Islet precursor cell (in vitro differentiated cells): Measurements from ENCODE around the gene FAM76B.
"Not testable (repeated sequence)": the region's sequence is repeated elsewhere in the genome, so short reads cannot be mapped to it uniquely, and the experiment has no call there.

Experiments used
- DNase-seq: peaks from one replicate; pipeline ENCODE4 v3.0.0-alpha.2; 2018

The FAM76B gene

GRCh38 chr11:95789506-95790122, at the start of gene FAM76B:
Gene FAM76B (minus strand): TSS chr11:95789782. CDS start chr11:95789478, 304 bp downstream.
- peak; percentile 99 for DNase-seq

GRCh38 chr11:95835768-95836488, 46.3 kb upstream of the FAM76B start:
- peak; percentile 88 for DNase-seq

- DNase-seq: no peak
These were observed 45.8 kb upstream of the FAM76B start for GRCh38 chr11:95835351-95835750.

- DNase-seq: no peak
These were observed 43.8 kb upstream of the FAM76B start for GRCh38 chr11:95833378-95833777.

- DNase-seq: no peak
These were observed 43.2 kb upstream of the FAM76B start for GRCh38 chr11:95832763-95833162.

GRCh38 chr11:95831198-95831883, 41.8 kb upstream of the FAM76B start:
- no peak for DNase-seq

- DNase-seq: no peak
These were observed 40.1 kb upstream of the FAM76B start for GRCh38 chr11:95829580-95830259.

GRCh38 chr11:95827696-95828095, 38.1 kb upstream of the FAM76B start:
- no peak for DNase-seq

GRCh38 chr11:95821640-95822039, 32.1 kb upstream of the FAM76B start:
- no peak for DNase-seq

GRCh38 chr11:95816037-95816436, 26.5 kb upstream of the FAM76B start:
- DNase-seq: no peak

- not testable (repeated sequence) for DNase-seq
These were observed 21.5 kb upstream of the FAM76B start for GRCh38 chr11:95811052-95811451.

GRCh38 chr11:95806464-95806863, 16.9 kb upstream of the FAM76B start:
- not testable (repeated sequence) for DNase-seq

- no peak for DNase-seq
These were observed 16.3 kb upstream of the FAM76B start for GRCh38 chr11:95805869-95806268.

- no peak for DNase-seq
These were observed 14.4 kb upstream of the FAM76B start for GRCh38 chr11:95803973-95804372.

GRCh38 chr11:95802806-95803205, 13.2 kb upstream of the FAM76B start:
- DNase-seq: no peak

GRCh38 chr11:95800438-95800837, 10.9 kb upstream of the FAM76B start:
- DNase-seq: no peak

- DNase-seq: no peak
These were observed 10.0 kb upstream of the FAM76B start for GRCh38 chr11:95799546-95799945.

- DNase-seq: no peak
These were observed 6.9 kb upstream of the FAM76B start for GRCh38 chr11:95796501-95796900.

- DNase-seq: no peak
These were observed 6.2 kb upstream of the FAM76B start for GRCh38 chr11:95795627-95796295.

- no peak for DNase-seq
These were observed 4.5 kb upstream of the FAM76B start for GRCh38 chr11:95794086-95794485.

GRCh38 chr11:95793116-95793515, 3.5 kb upstream of the FAM76B start:
- no peak for DNase-seq

GRCh38 chr11:95792700-95793099, 3.1 kb upstream of the FAM76B start:
- no peak for DNase-seq

GRCh38 chr11:95792200-95792599, 2.6 kb upstream of the FAM76B start:
- no peak for DNase-seq
